HG03175 (cell line): ENCODE data around the gene KIAA1671.
A peak's percentile ranks its signal among the peaks of the same experiment; 100 is the strongest.

ENCODE experiments used
- ATAC-seq: cut with Tn5 transposase; IDR thresholded peaks from one replicate; pipeline ENCODE4 v1.9.1; 2021; ENCODE audit warnings: mild to moderate bottlenecking, moderate library complexity; ENCODE audit not compliant: unreplicated experiment

KIAA1671 gene

DNA sequence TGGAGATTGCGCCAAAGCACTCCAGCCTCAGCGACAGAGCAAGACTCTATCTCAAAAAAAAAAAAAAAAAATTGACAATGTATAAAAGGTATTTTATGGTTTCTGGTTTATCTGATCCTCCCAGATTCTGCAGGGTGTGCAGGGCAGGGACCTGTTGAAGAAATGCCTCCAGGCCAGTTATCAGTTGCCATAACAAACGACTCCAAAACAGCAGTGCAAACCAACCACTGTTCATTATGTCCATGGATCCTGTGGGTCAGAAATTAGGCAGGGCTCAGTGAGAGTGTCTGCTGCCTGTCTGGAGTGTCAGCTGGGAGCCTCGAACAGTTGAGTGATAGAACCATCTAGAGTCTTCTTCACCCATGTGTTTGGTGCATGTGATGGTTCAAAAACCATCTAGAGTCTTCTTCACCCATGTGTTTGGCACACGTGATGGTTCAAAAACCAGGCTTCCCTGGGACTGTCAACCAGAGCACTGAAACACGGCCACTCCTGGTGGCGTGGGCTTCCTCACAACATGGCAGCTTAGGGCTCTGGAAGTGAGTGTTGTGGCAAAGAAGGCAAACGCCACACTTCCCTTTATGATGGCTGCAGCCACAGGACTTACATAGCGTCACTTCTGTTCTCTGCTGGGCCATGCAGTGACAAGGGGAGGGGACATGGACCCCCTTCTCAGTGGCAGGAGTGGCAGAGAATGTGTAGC is 132.0 kb downstream of the KIAA1671 start:
- no peak for ATAC-seq

DNA sequence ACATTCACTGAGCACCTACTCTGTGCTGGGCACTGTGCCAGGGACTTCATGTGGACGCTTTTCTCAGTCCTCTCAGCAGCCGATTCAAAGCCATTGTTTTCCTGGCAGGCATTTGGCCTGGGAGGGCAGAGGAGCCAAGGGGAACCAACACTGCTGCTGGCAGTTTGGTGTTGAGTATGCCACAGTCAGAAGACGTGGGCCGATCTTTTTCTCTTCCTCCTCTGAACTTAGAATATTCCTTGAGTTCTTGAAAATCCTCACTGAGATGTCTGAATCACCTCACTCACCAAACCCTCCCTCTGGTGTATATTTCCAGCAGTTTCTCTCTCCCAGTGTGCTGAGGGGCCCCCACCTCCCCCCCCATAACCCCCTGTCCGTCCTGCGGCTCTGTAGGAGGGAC is 132.6 kb downstream of the KIAA1671 start:
- ATAC-seq: no peak

DNA sequence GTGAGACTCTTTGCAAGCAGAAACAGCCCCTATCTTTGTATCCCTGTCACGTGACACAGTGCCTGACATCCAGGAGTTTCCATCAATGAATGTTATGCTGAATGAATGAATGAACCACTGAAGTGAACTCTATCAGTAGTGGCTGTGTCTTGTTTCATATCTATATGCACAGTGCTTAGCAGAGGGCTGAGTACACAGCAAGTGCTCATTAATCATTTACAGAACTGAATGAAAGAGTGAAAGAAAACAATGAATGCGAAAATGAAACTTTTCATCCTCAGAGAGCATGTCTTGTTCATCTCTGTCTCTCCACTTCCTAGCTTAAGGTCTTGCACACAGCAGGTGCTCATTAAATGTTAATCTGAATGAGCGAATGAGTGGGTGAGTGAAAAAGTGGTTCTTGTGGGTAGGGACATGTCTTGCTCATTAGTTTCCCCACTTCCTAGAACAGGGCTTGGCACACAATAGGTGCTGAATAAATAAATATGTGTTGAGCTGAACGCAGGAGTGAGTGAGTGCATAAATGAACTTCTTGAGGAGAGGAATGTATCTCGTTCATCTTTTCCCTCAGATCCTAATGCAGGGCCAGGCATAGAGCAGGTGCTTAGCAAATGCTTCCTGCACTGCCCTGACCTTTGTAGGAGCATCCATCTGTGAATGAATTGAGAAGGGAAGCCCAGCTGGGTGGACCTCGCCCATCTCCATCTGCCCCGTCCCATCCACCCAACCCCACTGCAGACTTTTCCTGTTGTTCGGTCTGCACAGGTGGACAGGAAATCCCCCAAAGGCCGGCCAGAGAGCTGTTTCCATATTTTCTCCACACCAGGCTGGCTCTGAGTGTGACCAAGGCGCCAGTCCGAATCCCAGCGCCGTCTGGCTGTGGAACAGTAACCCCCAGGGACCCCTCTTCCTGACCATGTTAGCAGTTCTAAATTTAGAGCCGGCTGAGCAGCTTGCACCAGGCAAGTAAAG is 133.7 kb downstream of the KIAA1671 start:
- peak; percentile 86 for ATAC-seq

- ATAC-seq: no peak
These were observed 134.4 kb downstream of the KIAA1671 start for GRCh38 chr22:25086902-25087282.

DNA sequence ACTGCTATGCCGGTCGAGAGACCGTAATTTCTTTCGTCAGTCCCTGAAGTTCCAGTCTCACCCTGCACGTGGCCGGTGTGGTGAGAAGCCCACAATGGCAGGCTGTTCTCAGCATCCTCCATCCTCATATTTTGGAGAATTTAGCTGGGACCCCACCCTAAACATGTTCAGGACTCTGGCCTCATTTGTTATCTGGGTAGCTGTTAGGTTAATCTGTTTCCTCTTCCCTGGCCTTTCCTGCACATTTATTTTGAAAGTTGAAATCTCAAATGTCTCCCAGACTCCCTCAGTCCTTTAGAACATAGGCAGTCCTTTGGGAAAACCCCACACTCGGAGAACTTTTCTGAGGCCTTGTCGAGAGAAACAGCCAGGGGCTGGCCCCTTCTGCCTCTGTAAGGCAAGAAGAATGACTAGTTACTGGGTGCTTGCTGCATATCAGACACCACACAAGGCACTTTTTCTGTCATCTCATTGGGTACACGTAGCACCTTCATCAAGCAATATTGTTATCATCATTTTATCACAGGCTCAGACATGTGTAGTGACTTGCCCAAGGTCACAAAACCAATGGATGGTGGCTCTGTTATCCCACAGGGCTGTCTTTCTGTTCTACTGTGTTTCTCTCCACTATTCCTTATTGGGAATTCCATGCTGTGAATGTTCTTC is 137.8 kb downstream of the KIAA1671 start:
- no peak for ATAC-seq

- no peak for ATAC-seq
These were observed 138.9 kb downstream of the KIAA1671 start for GRCh38 chr22:25091458-25091857.

DNA sequence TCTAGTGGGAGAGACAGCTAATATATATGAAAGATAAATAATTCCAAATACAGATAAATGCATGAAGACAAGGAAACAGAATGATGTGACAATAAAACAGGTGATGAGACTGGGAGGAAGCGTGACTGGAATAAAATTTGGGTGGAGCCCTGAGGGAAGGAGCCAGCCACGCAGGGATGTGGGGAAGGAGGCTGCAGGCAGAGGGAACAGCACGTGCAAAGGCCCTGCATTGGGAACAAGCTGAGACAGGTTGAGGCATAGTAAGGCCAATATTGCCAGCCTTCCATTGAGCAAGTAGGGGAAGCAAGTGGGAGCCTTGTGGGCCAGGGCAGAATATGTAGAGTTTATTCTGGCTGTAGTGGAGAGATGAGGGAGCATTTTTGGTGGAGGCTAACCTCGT is 139.6 kb downstream of the KIAA1671 start:
- ATAC-seq: no peak

GRCh38 chr22:25094579-25094978 is 142.1 kb downstream of the KIAA1671 start:
- no peak for ATAC-seq

DNA sequence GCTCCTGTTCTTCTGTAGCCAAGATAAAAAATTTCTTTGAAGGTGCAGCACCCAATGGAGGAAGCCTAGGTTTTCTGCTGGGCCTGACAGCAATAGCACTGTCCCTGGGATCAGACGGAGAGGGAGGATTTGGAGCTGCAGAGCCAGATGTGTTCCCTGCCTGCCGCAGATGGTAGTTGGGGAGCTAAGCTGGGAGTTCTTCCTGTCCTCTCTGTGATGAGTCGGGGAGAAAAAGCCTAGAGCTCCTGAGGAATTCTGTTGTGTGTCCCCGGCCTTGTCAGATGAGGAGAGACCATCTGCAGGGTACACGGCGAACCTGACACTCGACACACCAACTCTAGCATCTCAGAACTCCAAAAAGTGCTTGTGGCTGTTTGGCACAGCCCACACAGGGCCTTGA is 143.4 kb downstream of the KIAA1671 start:
- no peak for ATAC-seq

GRCh38 chr22:25096638-25097405 is 144.3 kb downstream of the KIAA1671 start:
- ATAC-seq: no peak

DNA sequence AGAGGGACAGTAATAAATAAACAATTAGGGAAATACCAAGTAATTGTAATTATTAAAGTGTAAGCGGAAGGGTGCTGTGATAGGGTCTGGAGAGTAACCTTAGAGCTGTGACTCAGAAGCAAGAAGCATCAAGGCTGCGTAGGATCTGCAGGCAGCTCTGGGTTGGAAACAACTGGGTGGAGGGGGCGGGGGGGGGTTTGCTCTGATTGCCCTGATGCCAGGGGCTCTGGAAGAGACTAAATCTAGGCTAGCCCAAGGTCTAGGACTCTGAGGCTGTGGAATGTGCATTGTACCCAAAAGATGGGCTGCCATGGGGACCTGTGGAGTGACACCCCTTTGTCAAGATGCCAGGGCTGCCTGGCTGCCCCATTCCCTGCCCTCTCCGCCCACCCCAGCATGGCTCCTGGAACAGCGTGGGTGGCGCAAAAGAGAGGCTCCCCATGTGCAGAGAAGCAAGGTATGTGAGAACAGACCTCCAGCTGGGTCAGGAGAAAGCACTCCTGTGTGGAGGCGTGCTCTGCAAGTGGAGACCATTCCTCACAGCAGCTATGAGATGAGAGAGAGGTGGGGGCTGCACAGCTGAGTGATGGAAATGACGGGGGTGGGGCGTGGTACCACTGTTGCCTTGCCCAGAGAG is 146.0 kb downstream of the KIAA1671 start:
- ATAC-seq: no peak

DNA sequence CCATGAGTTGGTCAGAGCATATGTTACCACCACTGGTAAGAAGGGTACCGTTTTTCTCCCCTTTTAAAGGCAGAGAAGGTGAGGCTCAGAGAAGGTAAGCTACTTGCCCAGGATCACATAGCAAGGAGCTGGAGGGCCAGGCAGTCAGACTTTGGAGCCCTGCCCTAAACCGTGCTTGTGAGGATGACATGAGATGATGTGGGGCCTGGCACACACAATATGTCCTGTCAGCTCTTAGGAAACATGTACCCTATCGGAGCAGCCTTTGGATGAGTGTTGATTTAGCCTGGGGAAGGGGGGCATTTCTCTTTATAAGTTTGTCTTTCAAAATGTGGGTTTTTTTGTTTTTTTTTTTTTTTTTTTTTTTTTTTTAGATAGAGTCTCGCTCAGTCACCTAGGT is 146.7 kb downstream of the KIAA1671 start:
- no peak for ATAC-seq

- ATAC-seq: no peak
These were observed 147.9 kb downstream of the KIAA1671 start for GRCh38 chr22:25100402-25100801.

GRCh38 chr22:25100948-25101347 is 148.4 kb downstream of the KIAA1671 start:
- ATAC-seq: no peak

- no peak for ATAC-seq
These were observed 149.0 kb downstream of the KIAA1671 start for GRCh38 chr22:25101501-25101900.

DNA sequence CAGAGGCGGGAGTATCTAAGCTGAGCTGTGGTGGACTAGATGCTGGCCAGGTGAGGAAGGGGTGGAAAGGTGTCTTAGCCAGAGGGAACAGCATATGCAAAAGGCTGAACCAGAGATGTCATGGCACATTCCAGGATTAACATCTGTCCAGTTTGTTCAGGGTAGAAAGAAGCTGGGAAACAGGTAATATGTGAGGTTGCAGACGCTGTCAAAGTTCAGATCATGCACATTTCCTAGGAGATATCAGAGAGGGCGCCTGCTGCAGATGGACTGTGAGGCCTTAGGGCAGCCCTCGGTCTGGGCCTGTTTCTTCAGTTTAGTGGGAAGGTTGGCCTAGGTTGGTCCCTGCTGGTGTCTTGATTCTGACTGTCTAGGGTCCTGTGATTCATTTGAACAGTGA is 149.5 kb downstream of the KIAA1671 start:
- no peak for ATAC-seq

DNA sequence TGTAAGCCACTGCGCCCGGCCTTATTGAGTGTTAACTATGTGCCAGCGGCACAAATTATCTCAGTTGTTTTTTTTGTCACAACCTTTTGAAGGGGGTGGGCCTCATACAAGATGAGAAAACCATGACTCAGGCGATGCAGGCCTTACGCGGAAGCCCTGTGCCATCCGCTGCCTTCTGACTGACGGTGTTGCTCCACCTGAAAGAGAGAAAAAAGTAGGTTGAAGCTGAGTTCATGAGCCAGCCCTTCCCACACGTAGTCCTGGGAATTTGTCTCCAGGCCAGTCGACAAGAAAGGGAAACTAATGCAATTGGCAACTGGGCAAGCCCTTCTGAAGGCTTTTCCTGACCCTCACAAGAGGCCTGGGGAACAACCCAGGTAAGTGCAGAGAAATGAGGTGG is 150.2 kb downstream of the KIAA1671 start:
- ATAC-seq: no peak

- ATAC-seq: no peak
These were observed 151.9 kb downstream of the KIAA1671 start for GRCh38 chr22:25104367-25104766.

DNA sequence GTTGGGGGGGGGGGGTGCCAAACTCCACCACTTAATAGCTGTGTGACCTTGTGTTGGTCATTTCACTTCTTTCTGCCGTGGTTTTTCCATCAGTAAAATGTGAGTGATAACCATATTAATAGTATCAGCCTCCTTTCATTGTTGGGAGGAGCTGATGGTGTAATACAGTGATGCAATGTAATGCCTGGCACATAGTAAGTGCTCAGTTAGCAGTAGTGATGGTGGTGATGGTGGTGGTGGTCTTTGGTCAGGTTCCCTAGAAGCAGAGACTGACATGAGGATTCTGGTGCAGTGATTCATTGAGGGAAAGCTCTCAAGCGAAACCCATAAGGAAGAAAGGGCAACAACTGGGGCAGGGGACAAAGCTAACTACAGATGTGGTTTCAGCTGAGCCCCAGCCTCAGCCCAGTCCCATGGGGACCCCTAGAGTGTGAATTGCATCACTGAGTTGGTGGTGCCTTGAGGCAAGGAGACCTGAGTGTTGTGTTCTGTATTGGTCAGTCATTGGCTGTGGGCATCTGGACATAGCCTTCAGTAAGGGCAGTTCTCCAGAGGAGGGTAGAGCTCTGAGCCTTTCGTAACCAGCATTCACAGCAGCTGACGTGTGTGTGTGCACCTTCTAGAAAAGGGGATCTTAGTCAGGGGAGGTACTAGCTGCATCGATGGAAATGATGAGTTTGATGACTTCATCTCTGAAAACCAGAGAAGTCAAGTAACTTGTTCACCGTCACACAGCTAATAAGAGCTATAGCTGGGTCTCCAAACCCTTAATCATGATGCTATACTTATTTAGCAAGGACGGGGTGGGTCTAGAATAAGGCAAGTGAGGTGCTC is 153.5 kb downstream of the KIAA1671 start:
- no peak for ATAC-seq
